HG03025 (cell line): Measurements from ENCODE around the gene CTXND2.

ENCODE experiments used
- ATAC-seq: cut with Tn5 transposase; IDR thresholded peaks from one replicate; pipeline ENCODE4 v1.9.1; 2021; ENCODE audit warnings: mild to moderate bottlenecking, moderate library complexity; ENCODE audit not compliant: unreplicated experiment, low FRiP score

CTXND2 gene

GRCh38 chr1:150955280-150955679 is 68.3 kb downstream of the CTXND2 start:
- no peak for ATAC-seq

GRCh38 chr1:150957666-150958065 is 70.7 kb downstream of the CTXND2 start:
- ATAC-seq = no peak

GRCh38 chr1:150960646-150961045 is 73.7 kb downstream of the CTXND2 start:
- no peak for ATAC-seq

- ATAC-seq = no peak
Measured at GRCh38 chr1:150961756-150962155, 74.8 kb downstream of the CTXND2 start.
